HG03025 (cell line): ENCODE data around the gene WWOX.

ENCODE experiments used
- ATAC-seq: cut with Tn5 transposase; IDR thresholded peaks from one replicate; pipeline ENCODE4 v1.9.1; 2021; ENCODE audit warnings: mild to moderate bottlenecking, moderate library complexity; ENCODE audit not compliant: unreplicated experiment, low FRiP score

WWOX gene

DNA sequence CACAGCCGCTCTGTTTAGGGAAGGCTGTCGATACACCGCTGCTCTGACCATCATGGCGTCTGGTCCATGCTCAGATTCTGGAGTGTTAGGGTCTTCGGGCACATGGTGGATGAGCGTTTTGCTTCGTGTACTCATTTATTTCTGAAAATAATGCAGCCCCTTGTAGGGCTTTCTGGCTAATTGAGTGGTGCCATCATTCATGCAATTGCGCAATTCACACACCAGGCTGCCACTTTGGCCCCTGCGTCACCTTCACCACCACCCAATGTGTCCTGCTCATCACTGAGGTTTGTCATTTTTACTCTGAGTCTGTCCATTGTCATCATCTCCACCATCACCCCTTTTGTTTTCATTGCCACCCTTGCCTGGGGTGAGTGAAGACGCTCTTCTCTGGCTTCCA is 557.4 kb downstream of the WWOX start:
- no peak for ATAC-seq

DNA sequence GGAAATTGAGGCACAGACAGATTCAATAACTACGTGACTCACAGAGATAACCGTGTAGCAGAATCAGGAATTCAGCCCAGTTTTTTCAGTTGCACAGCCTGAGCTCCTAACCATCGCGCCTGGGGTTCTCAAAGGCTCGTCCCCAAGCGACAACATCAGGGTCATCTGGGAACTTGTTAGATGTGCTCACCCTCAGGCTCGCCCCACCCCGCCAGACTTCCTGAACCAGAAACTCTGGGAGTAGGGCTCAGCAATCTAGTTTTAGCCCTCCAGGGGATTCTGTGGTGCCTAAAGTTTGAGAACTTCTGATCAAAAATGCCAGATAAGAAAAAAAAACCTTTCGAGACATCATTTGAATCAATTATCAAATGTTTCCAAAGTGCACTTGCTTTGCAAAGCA is 559.8 kb downstream of the WWOX start:
- no peak for ATAC-seq

DNA sequence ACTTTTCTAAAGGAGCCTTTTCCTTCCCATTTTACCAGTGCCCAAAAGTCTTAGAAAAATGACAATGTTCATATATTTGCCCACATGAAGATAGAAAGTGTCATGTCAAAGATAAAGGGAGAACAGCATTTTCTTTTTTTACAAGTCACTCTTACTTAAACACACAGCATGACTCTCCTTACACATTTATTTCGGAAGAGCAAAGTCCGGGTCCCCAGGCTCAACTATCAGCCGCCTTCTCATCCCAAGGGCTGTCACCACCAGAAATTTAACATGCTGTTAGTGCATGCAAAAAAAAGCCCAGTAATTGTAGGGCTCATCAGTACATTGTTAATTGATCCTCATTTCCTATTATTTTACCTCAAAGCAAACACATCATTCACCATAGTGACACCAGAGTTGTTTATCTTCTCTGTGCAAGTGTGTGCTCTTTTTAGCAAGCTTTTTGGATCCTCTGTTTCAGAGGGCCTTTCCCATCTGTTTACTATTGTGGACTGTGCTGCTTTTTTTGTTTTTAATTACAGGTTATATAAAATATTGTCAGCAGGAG is 560.3 kb downstream of the WWOX start:
- ATAC-seq: no peak

DNA sequence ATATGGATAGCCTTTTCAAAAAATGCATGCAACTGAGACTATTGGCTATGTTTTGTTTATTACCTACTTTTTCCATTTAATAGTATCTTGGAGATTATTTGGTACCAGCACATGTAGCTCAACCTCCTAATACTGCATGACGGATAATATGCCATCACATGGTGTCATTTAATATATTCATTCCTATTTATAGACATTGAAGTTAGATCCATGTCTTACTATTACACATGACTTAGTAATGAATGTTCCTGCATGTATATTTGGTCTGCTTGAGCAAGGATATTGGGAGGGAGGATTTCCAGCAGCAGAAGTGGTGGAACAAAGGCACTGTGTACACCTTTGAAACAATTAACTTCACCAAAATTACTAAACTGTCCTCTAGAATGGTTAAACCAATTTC is 561.3 kb downstream of the WWOX start:
- no peak for ATAC-seq

DNA sequence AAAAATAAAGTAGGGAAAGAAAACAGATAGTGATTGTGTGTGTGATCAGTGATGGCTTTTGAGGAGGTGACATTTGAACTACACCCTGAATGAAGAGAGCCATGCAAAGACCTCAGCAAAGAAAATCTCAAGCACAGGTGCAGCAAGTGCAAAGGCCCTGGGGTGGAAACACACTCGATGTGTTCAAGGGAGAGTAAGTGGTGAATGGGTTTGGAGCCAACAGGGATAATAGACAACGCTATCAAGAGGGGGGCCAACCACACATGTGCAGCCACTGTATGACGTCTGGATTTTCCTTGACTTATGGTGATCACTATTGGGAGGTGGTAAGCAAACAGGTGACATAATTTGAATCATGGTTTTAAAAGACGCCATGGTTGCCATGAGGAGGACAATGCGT is 564.2 kb downstream of the WWOX start:
- ATAC-seq: no peak

DNA sequence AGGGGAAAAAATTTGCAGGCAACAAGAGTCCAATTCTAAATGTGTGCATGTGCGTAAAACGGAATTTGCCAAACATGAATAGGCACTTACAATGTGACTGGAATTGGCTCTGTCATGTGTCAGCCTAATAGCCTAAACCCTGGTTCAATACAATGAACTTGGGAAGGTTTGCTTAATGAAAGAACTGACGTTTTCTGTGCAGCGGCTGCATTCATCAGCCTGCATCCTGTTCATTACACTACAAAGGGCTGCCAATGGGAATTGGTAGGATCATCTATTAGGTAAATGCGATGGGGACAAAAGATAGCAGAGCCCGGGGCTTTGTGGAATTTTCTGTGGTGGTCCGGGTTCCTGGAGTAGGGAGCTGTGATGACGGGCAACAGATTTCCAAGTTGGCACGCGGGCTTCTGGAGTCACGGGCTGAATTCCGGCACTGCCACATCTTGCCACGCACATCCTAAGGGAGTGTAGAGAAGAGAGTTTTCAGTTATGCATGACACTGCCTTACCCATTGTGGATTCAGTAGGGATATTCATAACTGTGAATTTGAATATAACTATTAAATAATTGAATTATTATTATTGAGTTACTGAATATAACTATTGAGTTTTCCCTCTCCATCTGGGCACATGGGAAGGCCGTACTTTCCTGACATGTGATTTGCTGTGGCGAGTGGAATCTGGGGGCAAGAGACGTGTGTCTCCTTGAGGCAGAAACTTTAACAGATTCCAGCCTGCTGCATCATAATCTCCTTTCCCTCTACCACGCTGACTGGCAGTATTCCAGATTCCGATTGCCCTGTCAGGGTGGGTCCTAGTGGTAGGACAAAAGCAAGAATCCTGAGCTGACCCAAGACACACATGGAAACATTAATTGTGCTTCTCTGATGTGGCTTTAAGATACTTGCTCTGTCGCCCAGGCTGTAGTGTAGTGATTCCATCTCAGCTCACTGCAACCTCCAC is 565.6 kb downstream of the WWOX start:
- no peak for ATAC-seq

DNA sequence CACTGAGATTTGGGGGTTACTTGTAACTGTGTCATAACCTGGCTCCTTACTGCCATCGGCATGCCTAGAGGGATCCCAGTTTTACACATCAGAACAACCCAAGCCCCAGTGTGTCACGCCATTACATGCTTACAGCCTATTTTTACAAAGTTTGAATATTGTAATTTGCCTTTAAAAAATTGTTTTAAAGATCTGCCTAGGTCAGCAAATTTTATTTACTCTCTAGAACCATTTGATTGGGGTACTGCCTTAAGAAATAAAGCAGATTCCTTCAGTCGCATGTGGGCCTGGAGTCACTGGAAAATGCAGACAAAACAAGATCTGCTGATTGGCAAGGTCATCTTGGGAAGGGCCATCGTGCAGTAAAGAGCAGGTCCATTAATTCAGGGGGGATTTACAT is 566.9 kb downstream of the WWOX start:
- ATAC-seq: no peak

DNA sequence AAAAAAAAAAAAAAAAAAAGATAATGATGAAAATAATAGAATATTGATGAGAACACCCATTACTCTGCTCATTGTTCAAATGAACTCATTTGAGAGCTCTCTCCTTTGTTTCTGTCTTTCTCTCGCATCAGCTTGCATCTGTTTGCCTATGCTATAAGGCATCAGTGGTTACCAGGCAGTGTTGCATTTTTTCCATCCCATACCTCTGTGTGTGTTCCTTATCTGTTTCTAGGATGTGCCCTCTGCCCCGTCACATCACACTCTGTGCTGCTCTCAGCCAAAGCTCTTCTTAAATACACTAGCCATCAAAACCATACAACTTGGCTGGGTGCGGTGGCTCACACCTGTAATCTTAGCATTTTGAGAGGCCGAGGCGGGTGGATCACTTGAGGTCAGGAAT is 568.2 kb downstream of the WWOX start:
- ATAC-seq: no peak

DNA sequence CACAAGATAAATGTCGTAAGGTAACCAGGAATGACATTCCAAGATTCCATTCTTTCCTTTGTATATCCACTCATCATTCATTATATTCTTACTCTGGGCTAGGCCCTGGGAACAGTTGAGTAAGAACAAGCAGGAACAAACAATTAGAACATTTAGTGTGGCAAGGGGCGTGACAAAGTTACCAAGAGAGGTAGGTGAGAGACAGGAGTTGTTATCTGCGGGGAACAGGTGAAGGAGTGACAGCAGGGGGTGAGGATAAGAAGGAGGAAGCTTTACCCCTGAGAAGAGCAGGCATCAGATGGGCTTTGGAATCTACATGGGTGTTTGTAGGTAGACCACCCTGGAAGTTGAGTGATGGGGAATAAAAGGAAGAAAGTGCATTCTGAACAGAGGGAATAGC is 568.9 kb downstream of the WWOX start:
- no peak for ATAC-seq

DNA sequence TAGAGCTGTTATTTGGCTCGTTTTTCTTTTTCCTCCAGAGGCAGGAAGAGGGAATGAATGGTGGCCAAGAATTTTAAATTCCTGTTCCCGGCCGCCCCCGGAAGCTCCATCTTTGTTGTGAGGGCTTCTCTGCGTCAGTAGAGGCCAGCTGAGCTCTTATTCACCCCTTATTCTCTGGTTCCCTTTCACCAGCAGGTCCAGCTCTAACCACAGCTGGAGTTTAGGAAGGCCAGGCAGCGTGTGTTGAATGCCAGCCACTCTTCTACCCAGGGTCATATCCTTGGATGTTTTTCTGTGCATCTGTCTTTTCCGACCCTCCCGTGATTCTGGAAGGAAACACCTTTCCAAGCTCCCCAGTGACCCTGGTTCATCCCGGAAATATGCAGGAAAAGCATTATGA is 570.5 kb downstream of the WWOX start:
- ATAC-seq: no peak

DNA sequence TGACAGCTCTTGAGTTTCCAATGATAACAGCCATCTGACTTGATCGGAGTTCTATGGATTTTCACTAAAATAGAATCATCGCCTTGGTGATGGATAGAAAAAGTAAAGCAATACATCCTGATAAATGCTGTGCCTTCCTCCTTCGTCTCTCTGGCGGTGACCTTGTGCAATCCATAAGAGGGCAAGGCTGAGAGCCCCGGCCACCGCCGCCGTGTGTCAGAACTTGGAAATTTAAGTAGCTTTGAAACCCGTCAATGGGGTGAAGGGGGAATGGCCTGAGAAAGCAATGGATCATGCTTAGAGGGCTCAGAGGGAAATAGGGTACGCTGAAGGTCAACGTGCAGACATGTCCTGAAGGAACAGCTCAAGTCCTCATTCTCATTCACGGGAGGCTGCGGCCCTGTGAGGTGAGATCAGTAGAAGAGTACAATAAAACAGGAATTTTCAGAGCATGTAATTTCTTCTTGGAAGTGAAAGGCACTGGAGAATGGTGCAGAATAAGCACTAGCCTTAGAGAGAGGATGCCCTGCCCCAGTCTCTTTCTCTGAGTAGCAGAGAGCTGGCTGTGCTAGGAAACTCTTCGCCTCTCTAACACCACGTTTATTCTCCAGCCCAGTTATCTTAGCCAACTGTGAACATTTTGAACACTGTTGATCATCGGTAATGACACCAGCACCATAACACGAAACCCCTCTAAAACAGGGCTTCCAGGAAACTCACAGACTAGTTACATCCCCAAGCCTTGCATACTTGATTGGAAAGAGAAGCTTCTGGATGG is 573.5 kb downstream of the WWOX start:
- no peak for ATAC-seq

DNA sequence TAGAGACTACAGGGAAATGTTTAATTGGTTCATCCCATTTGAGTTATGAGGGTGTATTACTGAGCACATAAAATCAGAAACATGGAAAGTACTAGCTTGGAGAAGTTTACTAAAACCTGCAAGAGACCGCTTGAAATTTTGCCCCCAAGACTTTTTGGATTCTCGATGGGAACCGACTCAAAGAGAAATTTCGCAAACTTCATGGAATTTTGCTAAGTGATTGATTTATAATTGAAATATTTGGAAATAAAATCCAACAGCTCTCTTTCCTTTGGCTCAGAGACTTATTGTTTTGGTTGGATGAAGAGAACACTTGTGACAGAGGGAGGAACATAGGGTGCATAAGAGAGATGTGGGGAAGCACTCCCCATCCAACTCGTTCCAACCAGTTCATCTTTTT is 574.4 kb downstream of the WWOX start:
- ATAC-seq: no peak

DNA sequence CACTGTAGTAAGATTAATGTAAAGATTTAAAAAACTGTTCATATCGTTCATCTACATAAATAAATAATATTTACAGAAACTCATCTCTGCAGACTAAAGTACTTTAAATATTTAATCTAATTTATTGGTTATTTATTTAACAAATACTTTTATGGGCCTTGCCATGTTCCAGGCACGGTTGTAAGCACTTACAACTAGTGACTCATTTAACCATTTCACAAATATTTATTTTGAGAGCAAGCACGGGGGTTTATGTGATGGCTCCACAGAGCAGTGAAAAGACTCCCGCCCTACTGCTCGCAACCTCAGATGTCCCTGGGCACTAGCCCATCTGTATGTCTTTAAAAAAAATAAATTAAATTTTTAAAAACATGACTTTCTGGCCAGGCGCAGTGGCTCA is 575.9 kb downstream of the WWOX start:
- ATAC-seq: no peak

DNA sequence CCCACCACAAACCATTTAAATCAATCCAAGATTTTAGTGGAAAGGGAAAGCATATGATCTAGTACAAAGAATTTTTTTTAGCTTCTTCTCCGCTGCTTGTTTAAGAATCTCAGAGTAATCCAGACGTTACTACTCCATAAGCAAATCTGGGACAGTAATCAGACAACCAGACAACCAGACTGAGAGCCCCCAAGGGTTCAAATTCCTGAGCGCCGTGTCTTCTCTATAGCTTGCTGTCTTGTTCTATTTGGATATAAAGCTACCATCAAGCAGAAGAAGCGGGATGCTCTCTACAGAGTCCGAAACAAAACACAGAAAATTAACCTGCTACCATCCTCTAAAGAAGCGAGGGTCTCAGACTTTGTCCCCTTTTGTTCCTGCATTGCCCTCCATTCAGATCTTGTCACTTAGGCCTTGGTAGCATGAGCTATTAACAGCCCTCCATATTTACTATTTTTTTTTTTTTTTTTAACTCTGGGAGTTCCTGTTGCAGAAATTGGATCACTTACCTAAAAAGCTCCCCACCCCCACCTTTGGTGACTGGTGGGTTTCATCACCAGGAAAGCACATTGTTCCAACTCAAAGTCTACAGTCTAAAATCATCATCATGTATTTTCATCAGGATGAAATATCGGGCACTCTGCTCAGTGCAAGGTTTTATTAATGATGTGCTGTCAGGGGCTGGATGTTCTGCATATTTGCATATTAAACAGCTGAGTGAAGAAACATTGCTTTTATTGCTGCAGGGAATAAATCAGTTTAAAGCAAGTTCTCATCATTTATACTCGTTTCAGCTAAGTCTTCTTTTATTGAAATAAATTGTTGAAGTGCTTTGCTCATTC is 576.7 kb downstream of the WWOX start:
- no peak for ATAC-seq

DNA sequence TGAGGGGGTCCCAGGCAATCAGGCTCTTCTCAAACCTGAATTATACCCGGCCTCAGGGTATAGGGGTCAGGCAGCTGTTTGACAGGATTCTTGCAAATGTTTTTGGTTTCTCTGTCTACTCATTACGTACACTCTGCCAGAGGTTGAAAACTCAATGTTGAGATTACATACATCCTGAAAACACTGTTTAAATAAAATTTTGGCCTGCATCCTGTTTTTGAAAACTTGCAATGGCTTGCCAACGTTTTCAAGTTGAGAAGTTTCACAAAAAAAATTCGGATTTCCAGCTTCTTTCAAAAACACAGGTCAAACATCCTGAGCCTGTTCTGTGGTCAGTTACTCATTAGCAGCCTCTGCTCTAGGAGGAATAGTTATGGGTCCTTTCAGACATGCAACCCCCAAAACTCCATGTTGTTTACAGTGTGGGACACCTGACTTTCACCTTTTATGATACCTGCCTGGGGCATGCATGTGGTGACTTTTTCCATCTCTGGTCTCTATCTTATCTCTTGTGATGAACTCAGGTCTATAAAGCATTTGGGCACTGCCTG is 577.8 kb downstream of the WWOX start:
- no peak for ATAC-seq

DNA sequence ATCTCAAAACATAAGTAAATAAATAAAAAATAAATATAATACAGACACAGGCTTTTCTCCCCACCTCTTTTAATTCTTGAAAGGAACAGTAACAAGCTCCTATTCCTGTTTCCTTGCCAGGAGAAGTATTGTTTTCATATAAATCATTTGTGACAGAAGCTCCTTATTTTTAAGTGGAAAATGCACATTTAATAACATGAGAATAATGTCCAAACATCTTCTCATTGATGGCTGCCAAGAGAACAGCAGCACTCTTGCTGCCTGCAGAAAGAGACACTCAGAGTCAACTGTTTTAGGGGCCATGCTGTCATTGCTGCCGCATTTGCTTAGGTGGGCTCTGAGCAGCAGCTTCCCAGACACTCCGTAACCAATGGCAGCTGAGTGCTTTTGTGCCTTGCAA is 580.1 kb downstream of the WWOX start:
- ATAC-seq: no peak

DNA sequence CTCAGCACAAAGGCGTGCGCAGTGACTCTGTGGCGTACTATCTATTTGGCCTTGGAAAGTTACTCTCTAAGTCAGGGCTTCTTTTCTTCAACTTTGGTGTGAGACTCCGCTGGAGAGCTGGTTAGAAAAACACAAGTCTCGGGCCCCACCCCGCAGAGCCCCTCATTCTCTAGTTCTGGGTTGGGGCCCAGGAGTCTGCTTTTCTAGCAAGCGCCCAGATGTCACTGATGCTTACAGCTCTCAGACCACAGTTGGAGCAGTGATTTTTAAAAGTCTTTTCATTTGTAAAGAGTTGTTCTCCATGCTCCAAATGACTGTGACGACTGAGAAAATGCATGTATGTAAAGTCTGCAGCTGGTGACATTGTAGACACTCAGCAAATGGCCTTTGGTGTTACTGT is 582.3 kb downstream of the WWOX start:
- no peak for ATAC-seq

DNA sequence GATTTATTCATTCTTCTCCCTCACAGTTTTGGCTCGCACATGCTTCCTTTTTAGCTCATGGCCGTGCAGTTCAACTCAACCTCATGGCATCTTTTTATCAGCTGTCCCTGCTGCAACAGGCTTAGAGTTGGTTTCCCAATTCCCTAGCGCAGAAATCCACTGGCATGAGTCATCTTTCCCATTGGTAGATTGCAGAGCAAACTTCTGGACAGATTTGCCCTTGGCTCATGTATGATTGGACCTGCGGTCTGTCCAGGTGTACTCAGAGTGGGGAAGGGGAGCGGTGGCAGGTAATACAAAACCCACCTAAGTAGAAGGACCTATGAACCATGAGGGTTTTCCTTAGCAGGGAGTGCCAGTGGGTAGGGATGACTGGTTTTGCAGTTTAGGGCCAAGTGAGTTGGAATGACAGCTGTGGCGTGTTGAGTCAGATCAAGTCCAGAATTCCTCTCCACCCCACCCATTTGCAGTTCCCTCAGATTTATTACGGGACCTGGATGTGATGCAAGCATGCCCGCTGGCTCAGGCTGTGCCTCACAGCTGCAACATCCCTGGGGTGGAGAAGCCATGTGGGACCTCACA is 584.7 kb downstream of the WWOX start:
- no peak for ATAC-seq

DNA sequence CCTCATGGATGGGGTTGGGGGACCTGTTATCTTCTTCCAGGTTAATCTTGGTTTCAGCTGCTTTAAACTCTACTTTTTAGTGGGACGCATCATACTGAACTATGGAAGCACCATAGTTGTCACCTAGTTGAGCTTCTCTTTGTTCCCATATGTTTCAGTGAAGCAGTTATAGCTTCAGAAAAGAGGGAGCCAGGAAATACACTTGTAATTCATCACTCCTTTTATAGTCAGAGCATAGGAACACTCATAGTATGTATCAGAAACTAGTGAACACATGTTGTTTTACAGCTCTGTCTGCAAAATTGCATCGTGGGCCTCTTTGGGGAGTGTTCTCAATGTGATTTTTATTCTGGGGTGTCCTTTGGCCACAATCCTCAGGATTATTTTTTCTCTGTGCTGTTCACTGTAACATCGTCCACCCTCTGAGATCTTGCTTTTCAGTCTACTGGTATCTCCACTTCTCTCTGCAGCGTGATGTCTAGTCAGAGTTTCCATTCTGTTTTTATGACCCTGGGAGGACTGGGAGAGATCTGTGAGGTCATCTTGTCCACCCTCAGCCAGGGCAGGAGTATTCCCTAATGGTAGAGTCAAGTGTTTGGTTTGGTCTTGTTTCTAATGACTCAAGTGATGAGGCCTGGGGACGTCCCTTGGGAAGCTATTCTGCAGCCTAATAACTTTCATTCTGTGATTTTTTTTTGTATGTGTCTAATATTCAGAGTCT is 585.4 kb downstream of the WWOX start:
- no peak for ATAC-seq
